H1 (cell line): ENCODE measurements around the gene TRAP1. TPM values are rescaled to one million over a fixed set of nuclear protein-coding genes. Genes with fewer than 3 reads are reported as not detected.

Experiments used
- E2F6 ChIP-seq: IDR thresholded peaks from 2 replicates; pipeline ENCODE4 v1.6.1; 2012; ENCODE audit warnings: inconsistent platforms
- EGR1 ChIP-seq: IDR thresholded peaks from 2 replicates; pipeline ENCODE4 v1.6.1; 2011; ENCODE audit warnings: low read depth, low read length, borderline replicate concordance
- GABPA ChIP-seq: IDR thresholded peaks from 2 replicates; pipeline ENCODE4 v1.6.1; 2011; ENCODE audit warnings: mild to moderate bottlenecking, low read length, moderate library complexity, borderline replicate concordance; ENCODE audit not compliant: insufficient read depth
- JUN ChIP-seq: IDR thresholded peaks from 2 replicates; pipeline ENCODE4 v1.6.1; 2011; ENCODE audit warnings: low read depth, mild to moderate bottlenecking, improper control_type of control experiment, low read length
- KDM5A ChIP-seq: fragments of 200-600 bp; IDR thresholded peaks from 2 replicates; pipeline ENCODE4 v1.7.1; 2012; ENCODE audit warnings: mild to moderate bottlenecking, low read length, inconsistent platforms, mixed read lengths
- MAX ChIP-seq: IDR thresholded peaks from 2 replicates; pipeline ENCODE4 v1.6.1; 2012; ENCODE audit warnings: inconsistent platforms
- POLR2AphosphoS5 ChIP-seq: IDR thresholded peaks from 2 replicates; pipeline ENCODE4 v1.6.1; 2011; ENCODE audit warnings: low read depth, low read length
- RAD21 ChIP-seq, 2 experiments: IDR thresholded peaks in 1 of 2; conservative IDR thresholded peaks in 1 of 2; 2 replicates each; pipeline ENCODE4 v1.6.1; 2011; ENCODE audit warnings: low read depth in 2 of 2, low read length in 2 of 2, improper control_type of control experiment in 1 of 2, inconsistent platforms in 1 of 2, mild to moderate bottlenecking in 1 of 2, moderate library complexity in 1 of 2
- RFX5 ChIP-seq: IDR thresholded peaks from 2 replicates; pipeline ENCODE4 v1.6.1; 2011; ENCODE audit warnings: low read depth, low read length, improper control_type of control experiment, borderline replicate concordance
- SIN3A ChIP-seq, 2 experiments: IDR thresholded peaks in 1 of 2; conservative IDR thresholded peaks in 1 of 2; 2 replicates each; pipeline ENCODE4 v1.6.1; 2011 to 2012; ENCODE audit warnings: low read length in 2 of 2, improper control_type of control experiment in 1 of 2, low read depth in 1 of 2, mild to moderate bottlenecking in 1 of 2
- SRF ChIP-seq: IDR thresholded peaks from 2 replicates; pipeline ENCODE4 v1.6.1; 2011; ENCODE audit warnings: mild to moderate bottlenecking, low read depth, low read length, moderate library complexity
- SUZ12 ChIP-seq: fragments of 200-600 bp; sonication (generic); IDR thresholded peaks from 2 replicates; pipeline ENCODE4 v1.6.1; 2012; ENCODE audit warnings: mild to moderate bottlenecking, inconsistent platforms, low read length, moderate library complexity, mixed read lengths
- polyA plus RNA-seq, 7 experiments: library from polyadenylated mRNA; depleted of rRNA in 3 of 7; stranded (reverse) in 5 of 7; unstranded in 2 of 7; fragments of >200 nt in 5 of 7; fragments of 200-250 nt in 2 of 7; gene quantifications; 1 replicate in 5 of 7; 2 replicates in 1 of 7; 4 replicates in 1 of 7; pipeline versions ENCODE4 v1.2.1 to v1.2.3, GENCODE V29; 2011 to 2013; ENCODE audit warnings: missing spikeins in 2 of 7, mixed read lengths in 2 of 7
- total RNA-seq: library from RNA; stranded (reverse); fragmentation: NEBNext Ultra II Directional; extraction: Animal tissue kit (Norgen Biotek cat#: 25700); gene quantifications from 2 replicates; pipeline ENCODE4 v1.2.1, GENCODE V29; 2021

Gene TRAP1
- total and polyA plus RNA-seq, 2 of the 8 experiments (the other 6 are each of a cell fraction or from before 2014, with no cell fraction given), result 215 to 283 TPM

- peak; percentile 46 to 65 for TF ChIP-seq RAD21 (IDR thresholded peaks at IDR 0.05 in 1 of 2, conservative IDR thresholded peaks at IDR 0.05 in 1 of 2; ENCODE audit: low read depth in 2 of 2, low read length in 2 of 2)
- peak; percentile 36; the same call in 1 of the 2 replicates for TF ChIP-seq MAX
- no peak for TF ChIP-seq RFX5
- no peak for TF ChIP-seq JUN
- no peak for TF ChIP-seq SUZ12
- TF ChIP-seq E2F6, result no peak
- no peak; the same call in 1 of the 2 replicates for TF ChIP-seq POLR2AphosphoS5
- no peak; the same call in 1 of the 2 replicates for TF ChIP-seq EGR1
- no peak for TF ChIP-seq SIN3A (conservative IDR thresholded peaks at IDR 0.05 in 1 of 2, IDR thresholded peaks at IDR 0.05 in 1 of 2; ENCODE audit: low read depth in 1 of 2, low read length in 2 of 2)
- peak; percentile 63; the same call in 1 of the 2 replicates for TF ChIP-seq GABPA
- no peak for TF ChIP-seq SRF
- no peak for TF ChIP-seq KDM5A
Observed at GRCh38 chr16:3654249-3654991, 62.9 kb downstream of the TRAP1 start, which contains the start of gene DNASE1 (continued).
